Heart left ventricle (tissue), 16 donors: Measurements from ENCODE around the gene TERC. TPM values are rescaled to one million over a fixed set of nuclear protein-coding genes. Genes with fewer than 3 reads are reported as not detected.
A peak's percentile ranks its signal among the peaks of the same experiment; 100 is the strongest.

Source experiments
- ATAC-seq, 4 donors: fragments of 200-7000 bp; cut with Tn5 transposase; one replicate each; pipeline ENCODE4 v1.9.1; 2020 to 2022; ENCODE audit warnings: moderate library complexity in 4 of 4, mild to moderate bottlenecking in 3 of 4, moderate number of reproducible peaks in 1 of 4
- DNase-seq, 5 donors: peaks; one replicate each; pipeline ENCODE4 v3.0.0-alpha.2; 2020
- H3K27ac ChIP-seq, 12 donors: fragments of 200-600 bp; sonication (generic) in 4 of 12; one replicate each; pipeline versions ENCODE4 v1.5.0 to v1.8.0; 2016 to 2022; ENCODE audit warnings: mild to moderate bottlenecking in 2 of 12
- H3K27me3 ChIP-seq, 9 donors: fragments of 200-600 bp; sonication (generic) in 2 of 9; one replicate each; pipeline versions ENCODE4 v1.5.1 to v1.8.0; 2016 to 2022; ENCODE audit warnings: mild to moderate bottlenecking in 3 of 9
- H3K36me3 ChIP-seq, 9 donors: fragments of 200-600 bp; sonication (generic) in 2 of 9; one replicate each; pipeline versions ENCODE4 v1.5.0 to v1.8.0; 2018 to 2022; ENCODE audit warnings: mild to moderate bottlenecking in 2 of 9
- H3K4me1 ChIP-seq, 12 donors: fragments of 200-600 bp; sonication (generic) in 4 of 12; one replicate each; pipeline versions ENCODE4 v1.5.0 to v1.8.0; 2016 to 2022; ENCODE audit warnings: mild to moderate bottlenecking in 3 of 12
- H3K4me3 ChIP-seq, 12 donors: fragments of 200-600 bp; sonication (generic) in 4 of 12; one replicate each; pipeline versions ENCODE4 v1.5.0 to v1.8.0; 2017 to 2022; ENCODE audit warnings: mild to moderate bottlenecking in 9 of 12, moderate library complexity in 4 of 12
- H3K9me3 ChIP-seq, 12 donors: fragments of 200-600 bp; sonication (generic) in 4 of 12; one replicate each; pipeline versions ENCODE4 v1.5.0 to v1.8.0; 2016 to 2022; ENCODE audit warnings: mild to moderate bottlenecking in 1 of 12
- CTCF ChIP-seq, 12 donors: fragments of 200-600 bp; sonication (generic) in 4 of 12; IDR thresholded peaks; one replicate each; pipeline versions ENCODE4 v1.5.0 to v1.8.0; 2018 to 2022; ENCODE audit warnings: antibody characterized with exemption in 12 of 12, mild to moderate bottlenecking in 5 of 12
- POLR2A ChIP-seq, 2 donors: fragments of 450-650 bp; IDR thresholded peaks; one replicate each; pipeline ENCODE4 v1.6.1; 2017; ENCODE audit warnings: antibody characterized with exemption in 2 of 2, mild to moderate bottlenecking in 2 of 2, moderate library complexity in 2 of 2
- WGBS, 4 donors: extraction: QIAGEN DNeasy Blood & Tissue Kit in 2 of 4; methylation state at CpG; one replicate each; pipeline versions ENCODE4 v1.1.5 to v1.1.7; 2013 to 2018; 5-methylcytosine and 5-hydroxymethylcytosine counted together
- intact Hi-C, 10 donors: fragments of 100-400 bp; cut with DNase I; formaldehyde crosslinking; loops; one replicate each; pipeline versions ENCODE4 v1.11.1 to v1.14.2; 2022
- polyA plus RNA-seq, 2 donors: library from polyadenylated mRNA; stranded (reverse); fragments of 200-250 nt; gene quantifications; one replicate each; pipeline ENCODE4 v1.2.3, GENCODE V29; 2013
- total RNA-seq, 9 donors: library from RNA; depleted of rRNA in 2 of 9; stranded (reverse); fragments of >200 nt in 2 of 9; fragmentation: NEBNext Ultra II Directional in 3 of 9; extraction: Animal tissue kit (Norgen Biotek cat#: 25700) in 3 of 9; gene quantifications; one replicate each; pipeline versions ENCODE4 v1.1.0 to v1.2.4, GENCODE V29; 2016 to 2023
- donor health status: ischemic (EF 13 %, LVEDD 7.1; RV severe dilation, severe dysfunction).
- donor health status: healthy with polysubstance abuse.
- donor health status: DM: no; HTN: yes; CAD: no.
- donor health status: DM: no; HTN: no; CAD: no.
- donor health status: ischemic (EF 25% LVEDD 6.9; RV normal size, moderate dysfunction).
- donor health status: ischemic (EF 25% LVEDD 5.7; RV mildly dilated, moderate dysfunction).
- donor health status: healthy.
- donor health status: DM: yes; HTN: yes; CAD: no.
- donor health status: ischemic (EF 35%, LVEDD 5.7; RV mildly dilated, moderate dysfunction).
- donor health status: nonischemic (EF 11% LVEDD 7.7; RV severe dilation, severe dysfunction).
- donor health status: DM: yes; HTN: yes; CAD: no.
- donor health status: PGD.
- donor health status: ischemic (EF 29% LVEDD 5.4; RV normal size, mild dysfunction).
- donor health status: nonischemic (EF 23%, LVEDD 6.1; RV moderate dilation, normal function).

Gene TERC
- total and polyA plus RNA-seq, 11 donors: 1.0 to 60.8 (median 3.1) TPM; not detected in 4

- no peaks in the 10 kb centered on the region for H3K27me3 ChIP-seq
- no peak for DNase-seq
- WGBS, 4 donors: 73 to 97% (median 86%) methylated on average over 4 of the region's 4 CpGs
- ATAC-seq: no peak
- TF ChIP-seq POLR2A (IDR thresholded peaks at IDR 0.05) (no peak), CTCF (IDR thresholded peaks at IDR 0.05) (no peak)
- no peaks in the 10 kb centered on the region for H3K9me3 ChIP-seq
- peaks cover 0 to 41% (median 28%) of the 10 kb centered on the region in 12 donors for H3K4me1 ChIP-seq
- intact Hi-C loops: loop anchor here in 2 of 10 donors (5.0 to 10.0 kb wide), 2 partner anchors 187 to 194 kb away; partner anchors contain the start of gene SEC62 (in 1 of the 2)
- H3K4me3 ChIP-seq: no peak overlapping the region
- H3K36me3 ChIP-seq: peaks cover 0 to 88% (median 82%) of the 10 kb centered on the region in 9 donors
- no peak overlapping the region for H3K27ac ChIP-seq
Measured at GRCh38 chr3:169777822-169778221, 13.0 kb upstream of the TERC start.

GRCh38 chr3:169774186-169774585, 9.3 kb upstream of the TERC start:
- peak overlapping the region in 5 of 12 donors; percentile 96 to 100 (median 98) for H3K27ac ChIP-seq
- H3K36me3 ChIP-seq: peaks cover 0 to 51% (median 46%) of the 10 kb centered on the region in 9 donors
- intact Hi-C loops: loop anchor here in 2 of 10 donors (5.0 to 10.0 kb wide), 2 partner anchors 191 to 193 kb away; partner anchors contain the start of gene SEC62 (in 2 of the 2)
- no peaks in the 10 kb centered on the region for H3K27me3 ChIP-seq
- no peaks in the 10 kb centered on the region for H3K9me3 ChIP-seq
- 45 to 51% (median 49%) methylated on average over 5 of the region's 5 CpGs for WGBS, 4 donors
- peak overlapping the region; percentile 61 to 97 (median 81) for H3K4me3 ChIP-seq
- TF ChIP-seq POLR2A (IDR thresholded peaks at IDR 0.05) (no peak), CTCF (IDR thresholded peaks at IDR 0.05) (no peak)
- peaks cover 0 to 28% (median 24%) of the 10 kb centered on the region in 12 donors for H3K4me1 ChIP-seq
- ATAC-seq (no peak), DNase-seq (no peak)

- ATAC-seq (peak; percentile 93 to 95 (median 94)), DNase-seq (peak; percentile 93 to 96 (median 94))
- Histone ChIP-seq H3K4me3 (peak within 1 kb of the TSS; percentile 61 to 97 (median 81)), H3K4me1 (peaks cover 0 to 28% (median 24%) of the 10 kb centered on the region in 12 donors), H3K36me3 (peaks cover 0 to 41% (median 37%) of the 10 kb centered on the region in 9 donors), H3K27me3 (no peaks in the 10 kb centered on the region), H3K9me3 (no peaks in the 10 kb centered on the region), H3K27ac (peak within 1 kb of the TSS; percentile 96 to 100 (median 98))
- intact Hi-C loops: loop anchor here in 2 of 10 donors (5.0 to 10.0 kb wide), 2 partner anchors 192 to 194 kb away; partner anchors contain the start of gene SEC62 (in 2 of the 2)
- 0 to 1% (median 0%) methylated on average over 7 to 61 of the region's 61 CpGs for WGBS, 4 donors
- peak; percentile 83 to 97 for TF ChIP-seq POLR2A (IDR thresholded peaks at IDR 0.05)
- peak in 1 of 12 donors; percentile 29 for TF ChIP-seq CTCF (IDR thresholded peaks at IDR 0.05)
Measured at GRCh38 chr3:169772897-169773816, 8.3 kb upstream of the TERC start, which contains the start of gene MYNN. MYNN (plus strand) TSS chr3:169773396; CDS start chr3:169774296, 900 bp downstream.
